OCI-LY7 (cell line): Measurements from ENCODE around the gene SCARF2. TPM values are rescaled to one million over a fixed set of nuclear protein-coding genes. Genes with fewer than 3 reads are reported as not detected.
A peak's percentile ranks its signal among the peaks of the same experiment; 100 is the strongest.

Source experiments
- BruUV-seq: library from RNA; stranded (reverse); fragments of 400-500 nt; replicated peaks from 2 replicates; lab custom pipeline; 2021; lab: Mats Ljungman, UMichigan
- CTCF ChIA-PET: fragments of 300-600 bp; sonication (Branson Sonifier 250); formaldehyde crosslinking; loops from one replicate; lab custom pipeline; 2022; ENCODE audit warnings: antibody characterized with exemption; ENCODE audit not compliant: unreplicated experiment; lab: Charles Lee
- POLR2A ChIA-PET: fragments of 300-600 bp; sonication (Branson Sonifier 250); formaldehyde crosslinking; loops from one replicate; lab custom pipeline; 2022; ENCODE audit warnings: antibody characterized with exemption; lab: Charles Lee
- DNase-seq: peaks from one replicate; pipeline ENCODE4 v3.0.0-alpha.2; 2015; ENCODE audit warnings: low spot score
- H2AFZ ChIP-seq: fragments of 200-600 bp; sonication (generic), shearing (Covaris generic); 2 replicates; pipeline ENCODE4 v1.6.1; 2014; ENCODE audit warnings: mild to moderate bottlenecking, antibody characterized with exemption, low read length, moderate library complexity
- H3K27ac ChIP-seq: fragments of 200-600 bp; sonication (generic); 2 replicates; pipeline ENCODE4 v1.5.1; 2014; ENCODE audit warnings: mixed run types, low read depth, mild to moderate bottlenecking, moderate library complexity, low read length, inconsistent platforms; ENCODE audit not compliant: poor library complexity, severe bottlenecking
- H3K36me3 ChIP-seq: fragments of 200-600 bp; sonication (generic); 2 replicates; pipeline ENCODE4 v1.6.1; 2014; ENCODE audit warnings: mild to moderate bottlenecking, antibody characterized with exemption, low read length, moderate library complexity, mixed read lengths; ENCODE audit not compliant: insufficient read depth
- H3K4me1 ChIP-seq: fragments of 200-600 bp; sonication (generic); 2 replicates; pipeline ENCODE4 v1.5.1; 2014; ENCODE audit warnings: mild to moderate bottlenecking, low read length; ENCODE audit not compliant: insufficient read depth, poor library complexity, severe bottlenecking
- H3K4me2 ChIP-seq: fragments of 200-600 bp; sonication (generic); 2 replicates; pipeline ENCODE4 v1.6.1; 2014; ENCODE audit warnings: mild to moderate bottlenecking, low read length
- H3K4me3 ChIP-seq: fragments of 200-600 bp; sonication (generic); 2 replicates; pipeline ENCODE4 v1.5.1; 2014; ENCODE audit warnings: mild to moderate bottlenecking, low read depth, low read length; ENCODE audit not compliant: poor library complexity, severe bottlenecking
- H3K79me2 ChIP-seq: fragments of 200-600 bp; sonication (generic); 2 replicates; pipeline ENCODE4 v1.6.1; 2016; ENCODE audit warnings: low read depth, mild to moderate bottlenecking, low read length, moderate library complexity, mixed read lengths; ENCODE audit not compliant: insufficient read depth
- H3K9me2 ChIP-seq: fragments of 200-600 bp; sonication (generic); 2 replicates; pipeline ENCODE4 v1.6.1; 2016; ENCODE audit warnings: mild to moderate bottlenecking, low read length, mixed read lengths; ENCODE audit not compliant: insufficient read depth
- H3K9me3 ChIP-seq: fragments of 200-600 bp; sonication (generic); 2 replicates; pipeline ENCODE4 v1.6.1; 2014; ENCODE audit warnings: mild to moderate bottlenecking, mixed run types, low read length, mixed read lengths
- H4K20me1 ChIP-seq: fragments of 200-600 bp; sonication (generic); 2 replicates; pipeline ENCODE4 v1.6.1; 2014; ENCODE audit warnings: mild to moderate bottlenecking, antibody characterized with exemption, low read length, moderate library complexity, mixed read lengths; ENCODE audit not compliant: insufficient read depth
- EZH2phosphoT487 ChIP-seq: fragments of 200-600 bp; sonication (generic); IDR thresholded peaks from 2 replicates; pipeline ENCODE4 v1.6.1; 2018; ENCODE audit warnings: low read depth, borderline replicate concordance, mild to moderate bottlenecking, mixed run types, antibody characterized with exemption, low read length, moderate library complexity, mixed read lengths
- intact Hi-C: fragments of 100-400 bp; cut with micrococcal nuclease; formaldehyde crosslinking; loops from one replicate; pipeline ENCODE4 v1.10.0; 2022; ENCODE audit not compliant: unreplicated experiment
- total RNA-seq, 2 experiments: library from RNA; depleted of rRNA in 1 of 2; stranded (reverse); fragments of >200 nt in 1 of 2; shearing (Covaris generic) in 1 of 2; gene quantifications; 2 replicates each; pipeline ENCODE4 v1.2.3, GENCODE V29; 2014 to 2022
- TF ChIP-seq, protein P1 (sequence below): fragments of 200-600 bp; sonication (generic); conservative IDR thresholded peaks from 2 replicates; pipeline ENCODE4 v1.5.1; 2014; ENCODE audit warnings: mild to moderate bottlenecking, antibody characterized with exemption, low read length, moderate library complexity, mixed read lengths

Gene SCARF2
- total RNA-seq, 2 experiments from 2014 or later = 1.0 to 2.2 TPM

DNA sequence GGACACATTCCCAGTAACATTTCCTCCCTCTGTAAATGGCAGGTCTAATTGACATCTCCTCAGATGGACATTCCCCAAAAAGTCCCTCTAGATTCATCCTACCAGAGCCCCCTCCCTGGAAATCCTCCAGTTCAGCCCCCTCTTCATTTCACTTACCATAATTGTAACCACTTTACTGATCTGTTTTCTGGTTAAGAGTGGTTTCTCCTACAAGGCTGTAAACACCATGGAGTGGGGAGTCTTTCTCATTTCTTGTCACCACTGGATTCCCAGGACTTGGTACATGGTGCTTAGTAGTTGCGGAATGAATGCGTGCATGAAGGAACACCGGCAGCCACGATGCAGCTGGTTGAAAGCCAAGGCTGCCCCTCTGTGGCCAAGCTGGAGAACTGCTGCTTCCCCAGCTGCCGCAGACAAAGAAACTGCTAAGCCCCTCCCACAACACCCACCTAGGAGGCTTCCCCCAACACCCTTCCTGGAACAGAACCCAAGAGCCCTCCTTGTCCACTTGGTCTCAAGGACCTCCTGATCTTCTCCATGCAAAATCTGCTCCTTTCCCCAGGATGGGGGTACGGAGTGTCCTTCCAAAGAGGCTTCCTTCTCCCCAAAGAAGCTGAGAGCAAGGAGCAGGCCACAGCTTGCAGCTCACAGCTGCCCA lies 18.6 kb upstream of the SCARF2 start:
- H2AFZ ChIP-seq = peak overlapping the region; percentile 47; the same call in 1 of the 2 replicates

GRCh38 chr22:20455709-20456063 lies 18.1 kb upstream of the SCARF2 start:
- Histone ChIP-seq H4K20me1 (no peaks in the 10 kb centered on the region), H3K9me2 (no peaks in the 10 kb centered on the region), H2AFZ (no peak overlapping the region), H3K4me2 (no peak overlapping the region), H3K27ac (no peak overlapping the region), H3K4me1 (peaks cover 6% of the 10 kb centered on the region), H3K36me3 (no peaks in the 10 kb centered on the region), H3K9me3 (no peaks in the 10 kb centered on the region), H3K4me3 (no peak overlapping the region), H3K79me2 (no peaks in the 10 kb centered on the region)
- CTCF ChIA-PET = interaction anchor here (1.0 kb wide), 1 partner anchor 8 kb away, joined by 4 read pairs; no protein-coding TSS in a partner anchor
- no peak for DNase-seq
- BruUV-seq = no TSS peak
- intact Hi-C loops = loop anchor here (1.0 to 10.0 kb wide), 2 partner anchors 37 to 301 kb away; partner anchors contain the start of gene CCDC188
- POLR2A ChIA-PET = no interaction called here
- TF ChIP-seq EZH2phosphoT487 = no peak

More for the DNA sequence above, 18.6 kb upstream of the SCARF2 start:
- TF ChIP-seq, protein P1, sequence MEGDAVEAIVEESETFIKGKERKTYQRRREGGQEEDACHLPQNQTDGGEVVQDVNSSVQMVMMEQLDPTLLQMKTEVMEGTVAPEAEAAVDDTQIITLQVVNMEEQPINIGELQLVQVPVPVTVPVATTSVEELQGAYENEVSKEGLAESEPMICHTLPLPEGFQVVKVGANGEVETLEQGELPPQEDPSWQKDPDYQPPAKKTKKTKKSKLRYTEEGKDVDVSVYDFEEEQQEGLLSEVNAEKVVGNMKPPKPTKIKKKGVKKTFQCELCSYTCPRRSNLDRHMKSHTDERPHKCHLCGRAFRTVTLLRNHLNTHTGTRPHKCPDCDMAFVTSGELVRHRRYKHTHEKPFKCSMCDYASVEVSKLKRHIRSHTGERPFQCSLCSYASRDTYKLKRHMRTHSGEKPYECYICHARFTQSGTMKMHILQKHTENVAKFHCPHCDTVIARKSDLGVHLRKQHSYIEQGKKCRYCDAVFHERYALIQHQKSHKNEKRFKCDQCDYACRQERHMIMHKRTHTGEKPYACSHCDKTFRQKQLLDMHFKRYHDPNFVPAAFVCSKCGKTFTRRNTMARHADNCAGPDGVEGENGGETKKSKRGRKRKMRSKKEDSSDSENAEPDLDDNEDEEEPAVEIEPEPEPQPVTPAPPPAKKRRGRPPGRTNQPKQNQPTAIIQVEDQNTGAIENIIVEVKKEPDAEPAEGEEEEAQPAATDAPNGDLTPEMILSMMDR = peak; percentile 93
- TF ChIP-seq EZH2phosphoT487 = no peak
- H3K36me3 ChIP-seq = no peaks in the 10 kb centered on the region
- H4K20me1 ChIP-seq = no peaks in the 10 kb centered on the region
- H3K4me2 ChIP-seq = no peak overlapping the region
- intact Hi-C loops = loop anchor here (1.0 to 10.0 kb wide), 2 partner anchors 38 to 301 kb away; partner anchors contain the start of gene CCDC188
- H3K27ac ChIP-seq = no peak overlapping the region
- ChIA-PET POLR2A (interaction anchor here (0.6 to 0.9 kb wide), 2 partner anchors 38 to 471 kb away, joined by 3 read pairs; no protein-coding TSS in a partner anchor), CTCF (interaction anchor here (1.0 to 1.1 kb wide), 2 partner anchors 7 to 38 kb away, joined by 4 to 6 read pairs; no protein-coding TSS in a partner anchor)
- DNase-seq = peak; percentile 85
- H3K4me3 ChIP-seq = no peak overlapping the region
- H3K4me1 ChIP-seq = peaks cover 6% of the 10 kb centered on the region
- no peaks in the 10 kb centered on the region for H3K9me2 ChIP-seq
- no TSS peak for BruUV-seq
- H3K9me3 ChIP-seq = no peaks in the 10 kb centered on the region
- H3K79me2 ChIP-seq = no peaks in the 10 kb centered on the region

DNA sequence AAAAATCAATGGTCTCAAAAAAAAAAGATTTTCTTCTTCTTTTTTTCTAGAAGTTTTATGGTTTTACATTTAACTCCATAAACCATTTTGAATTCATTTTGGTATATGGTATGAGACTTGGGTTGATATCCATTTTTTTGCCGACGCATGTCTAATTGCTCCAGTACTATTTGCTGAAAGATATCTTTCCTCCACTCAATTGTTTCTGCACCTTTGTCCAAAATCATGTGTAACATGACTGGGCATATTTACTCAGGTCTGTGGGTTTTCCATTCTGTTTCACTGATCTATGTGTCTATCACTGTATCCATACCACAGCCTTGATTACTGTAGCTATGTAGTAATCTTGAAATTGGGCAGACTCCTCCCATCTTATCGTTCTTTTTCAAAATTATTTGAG lies 15.6 kb upstream of the SCARF2 start:
- DNase-seq = no peak
- H3K79me2 ChIP-seq = no peaks in the 10 kb centered on the region
- no peak overlapping the region for H3K4me3 ChIP-seq
- H3K4me2 ChIP-seq = no peak overlapping the region
- H4K20me1 ChIP-seq = no peaks in the 10 kb centered on the region
- CTCF ChIA-PET = no interaction called here
- no peaks in the 10 kb centered on the region for H3K9me3 ChIP-seq
- no peaks in the 10 kb centered on the region for H3K9me2 ChIP-seq
- H3K4me1 ChIP-seq = peaks cover 6% of the 10 kb centered on the region
- intact Hi-C loops = loop anchor here (10.0 kb wide), 1 partner anchor 298 kb away; the partner anchor contains the start of gene CCDC188
- POLR2A ChIA-PET = no interaction called here
- H3K27ac ChIP-seq = no peak overlapping the region
- H2AFZ ChIP-seq = no peak overlapping the region
- no peaks in the 10 kb centered on the region for H3K36me3 ChIP-seq
- BruUV-seq = no TSS peak
- TF ChIP-seq, protein P1 = no peak
- no peak for TF ChIP-seq EZH2phosphoT487
